NCI-H748 (cell line): ENCODE data around the gene AP2A1.
"Not testable (repeated sequence)": the region's sequence is repeated elsewhere in the genome, so short reads cannot be mapped to it uniquely, and the experiment has no call there.

Experiments
- DNase-seq: peaks from one replicate; lab custom pipeline; 2025; ENCODE audit not compliant: unreplicated experiment; lab: John Stamatoyannopoulos, UW

The AP2A1 gene

DNA sequence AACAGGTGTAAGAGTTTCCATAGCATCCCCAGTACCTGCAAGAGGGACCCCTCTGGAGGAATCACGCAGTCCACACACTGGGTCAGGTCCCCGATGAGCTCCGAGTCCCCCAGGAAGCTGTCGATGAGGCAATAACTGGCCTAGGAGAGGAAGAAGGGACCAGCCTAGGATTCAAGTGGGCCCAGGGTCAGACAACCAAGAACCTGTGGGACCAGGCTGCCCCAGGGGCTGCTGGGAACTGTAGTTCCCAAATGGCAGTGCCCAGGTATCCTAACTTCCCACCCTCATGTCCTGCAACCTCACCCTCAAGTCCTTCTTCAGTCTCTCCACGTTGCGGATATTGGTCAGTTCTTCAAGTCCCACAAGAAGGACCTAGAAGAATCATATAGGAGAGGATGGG is 44.5 kb downstream of the AP2A1 start:
- DNase-seq: no peak

DNA sequence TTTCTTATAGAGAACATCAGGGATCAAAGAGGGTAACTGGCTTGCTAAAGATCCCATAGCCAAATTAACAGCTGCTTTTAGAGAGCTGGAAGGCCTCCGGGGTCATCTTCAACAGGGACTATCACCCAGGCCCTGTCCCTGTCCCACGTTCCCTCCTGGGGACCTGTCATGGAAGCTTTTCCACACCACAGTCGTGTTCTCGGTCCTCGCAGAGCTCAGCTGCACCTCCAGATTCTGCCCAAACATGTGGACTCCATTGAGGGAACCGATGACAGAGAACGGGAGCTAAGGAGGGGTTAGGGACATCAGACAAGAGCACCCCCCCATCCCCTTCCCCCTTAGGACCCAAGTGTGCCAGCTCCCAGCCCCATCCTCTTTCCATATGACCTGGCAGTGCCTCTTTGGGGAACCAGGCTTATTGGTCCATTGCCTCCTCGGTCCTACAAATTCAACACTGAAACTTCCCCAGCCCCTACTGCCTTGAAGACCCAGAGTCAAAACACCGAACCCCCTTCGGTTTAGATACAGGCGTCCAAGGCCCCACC is 45.7 kb downstream of the AP2A1 start:
- no peak for DNase-seq

DNA sequence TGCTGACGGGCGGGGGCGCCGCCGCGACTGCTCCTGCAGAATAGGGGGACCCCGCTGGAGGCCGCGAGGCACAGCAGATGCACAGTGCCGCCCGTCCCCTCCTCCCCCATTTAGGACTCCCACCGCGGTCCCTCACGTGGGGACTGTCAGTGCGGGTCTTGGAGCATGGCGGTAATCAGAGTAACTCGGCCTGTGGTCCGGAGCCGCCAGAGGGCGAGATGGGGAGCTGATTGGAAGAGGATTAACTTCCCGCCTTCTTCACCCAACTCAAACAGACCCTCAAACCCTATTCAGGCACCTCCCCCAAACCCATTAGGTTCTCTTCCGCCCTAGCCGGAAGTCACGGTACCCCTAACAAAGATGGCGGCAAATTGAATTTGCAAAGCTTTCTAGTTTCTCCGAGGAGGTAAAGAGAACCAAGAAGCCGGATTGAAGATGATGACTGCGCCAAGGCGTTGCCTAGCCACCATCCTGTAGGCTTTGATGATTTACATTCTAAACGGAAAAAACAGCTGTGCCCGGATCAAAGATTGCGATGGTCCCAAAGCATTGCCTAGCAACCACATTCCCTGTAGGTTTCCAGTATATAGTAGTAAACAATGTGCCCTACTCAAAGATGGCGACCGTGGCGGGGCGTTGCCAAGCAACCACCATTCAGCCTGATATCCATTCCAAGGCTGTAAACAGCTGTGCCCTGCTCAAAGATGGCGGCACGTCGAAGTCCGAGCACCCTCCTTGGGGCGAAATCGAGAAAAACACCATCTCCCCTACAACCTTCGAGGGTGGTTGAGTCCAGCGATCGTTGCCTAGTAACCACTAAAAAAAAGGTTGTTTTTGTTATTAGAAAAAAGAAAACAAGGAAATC is 46.4 kb downstream of the AP2A1 start, which contains the start of gene FUZ:
Gene FUZ, minus strand, starts transcription at position 296 of the 865 bp plus-strand sequence. Its CDS starts 186 bp downstream, at position 110.
- peak; percentile 100 for DNase-seq

DNA sequence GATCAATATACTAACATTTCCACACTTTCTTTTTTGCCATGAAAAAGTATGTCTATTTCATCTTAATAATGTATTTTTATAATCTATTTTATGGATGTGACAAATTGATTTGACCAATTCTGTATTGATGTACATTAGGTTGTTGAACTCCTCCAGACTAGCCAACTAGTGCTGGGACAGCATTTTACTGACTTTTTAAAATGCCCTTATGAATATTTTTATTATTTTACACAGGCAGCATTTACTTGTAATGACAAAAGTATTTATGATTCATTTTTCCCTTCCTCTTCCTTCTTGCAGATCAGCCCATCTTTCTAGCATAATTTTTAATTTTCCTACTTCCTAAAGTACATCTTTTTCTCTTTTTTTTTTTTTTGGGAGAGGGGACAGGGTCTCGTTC is 47.2 kb downstream of the AP2A1 start:
- DNase-seq: no peak

DNA sequence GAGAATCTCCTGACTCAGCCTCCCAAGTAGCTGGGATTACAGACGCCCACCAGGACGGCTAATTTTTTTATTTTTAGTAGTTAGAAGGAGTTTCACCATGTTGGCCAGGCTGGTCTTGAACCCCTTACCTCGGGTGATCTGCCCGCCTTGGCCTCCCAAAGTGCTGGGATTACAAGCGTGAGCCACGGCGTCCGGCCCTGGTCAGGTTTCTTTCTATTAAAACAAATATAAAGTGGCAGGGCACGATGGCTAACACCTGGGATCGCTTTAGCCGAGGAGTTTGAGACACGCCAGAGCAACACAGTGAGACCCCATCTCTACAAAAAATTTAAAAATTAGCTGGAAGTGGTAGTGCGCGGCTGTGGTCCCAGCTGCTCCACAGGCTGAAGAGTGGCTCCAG is 49.8 kb downstream of the AP2A1 start:
- peak; percentile 31 for DNase-seq

DNA sequence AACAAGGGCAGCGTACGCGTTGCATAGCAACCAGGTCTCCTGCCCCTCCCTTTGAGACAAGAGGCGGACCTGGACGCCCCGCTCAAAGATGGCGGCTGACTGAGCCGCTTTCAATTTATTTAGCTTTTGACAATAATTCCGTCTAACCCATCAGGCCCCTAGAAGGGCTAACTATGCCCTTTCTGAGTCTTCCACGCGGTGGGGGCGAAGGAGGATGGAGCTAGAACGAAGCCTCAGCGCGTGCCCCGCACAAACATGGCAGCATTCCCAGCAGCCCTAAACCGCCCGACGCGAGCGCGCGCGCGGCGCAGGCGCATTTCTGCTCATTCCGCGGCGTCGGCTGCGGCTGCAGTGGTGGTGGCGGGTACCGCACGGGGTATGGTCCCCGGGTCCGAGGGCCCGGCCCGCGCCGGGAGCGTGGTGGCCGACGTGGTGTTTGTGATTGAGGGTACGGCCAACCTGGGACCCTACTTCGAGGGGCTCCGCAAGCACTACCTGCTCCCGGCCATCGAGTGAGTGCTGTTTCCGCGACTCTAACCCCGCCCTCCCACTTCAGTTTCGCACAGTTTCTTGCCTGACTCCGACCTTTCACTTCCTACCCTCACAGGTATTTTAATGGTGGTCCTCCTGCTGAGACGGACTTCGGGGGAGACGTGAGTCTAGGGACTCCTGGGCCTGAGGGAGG is 51.3 kb downstream of the AP2A1 start, which contains the start of gene MED25:
Gene MED25, plus strand, starts transcription at position 326 of the 685 bp plus-strand sequence. Its CDS starts 53 bp downstream, at position 379.
- DNase-seq: peak; percentile 93

DNA sequence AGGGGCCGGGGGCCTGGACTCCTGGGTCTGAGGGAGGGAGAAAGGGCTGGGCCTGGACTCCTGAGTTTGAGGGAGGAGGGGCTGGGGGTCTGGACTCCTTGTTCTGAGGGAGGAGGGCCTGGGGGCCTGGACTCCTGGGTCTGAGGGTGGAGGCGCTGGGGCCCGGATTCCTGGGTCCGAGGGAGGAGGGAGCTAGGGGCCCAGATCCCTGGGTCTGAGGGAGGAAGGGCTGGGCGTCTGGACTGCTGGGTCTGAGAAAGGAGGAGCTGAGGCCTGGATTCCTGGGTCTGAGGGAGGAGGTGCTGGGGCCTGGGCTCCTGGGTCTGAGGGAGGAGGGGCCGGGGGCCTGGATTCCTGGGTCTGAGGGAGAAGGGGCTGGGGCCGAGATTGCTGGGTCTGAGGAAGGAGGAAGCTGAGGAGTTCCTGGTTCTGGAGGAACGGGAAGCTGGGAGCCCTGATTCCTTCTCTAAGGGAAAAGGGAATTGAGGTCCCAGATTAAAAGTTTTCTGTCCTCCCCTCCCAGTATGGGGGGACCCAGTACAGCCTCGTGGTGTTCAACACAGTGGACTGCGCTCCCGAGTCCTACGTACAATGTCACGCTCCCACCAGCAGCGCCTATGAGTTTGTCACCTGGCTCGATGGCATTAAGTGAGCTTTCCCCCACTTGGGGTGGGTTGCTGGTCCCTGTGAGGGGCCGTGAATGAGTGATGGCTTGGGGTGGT is 52.0 kb downstream of the AP2A1 start:
- no peak for DNase-seq

DNA sequence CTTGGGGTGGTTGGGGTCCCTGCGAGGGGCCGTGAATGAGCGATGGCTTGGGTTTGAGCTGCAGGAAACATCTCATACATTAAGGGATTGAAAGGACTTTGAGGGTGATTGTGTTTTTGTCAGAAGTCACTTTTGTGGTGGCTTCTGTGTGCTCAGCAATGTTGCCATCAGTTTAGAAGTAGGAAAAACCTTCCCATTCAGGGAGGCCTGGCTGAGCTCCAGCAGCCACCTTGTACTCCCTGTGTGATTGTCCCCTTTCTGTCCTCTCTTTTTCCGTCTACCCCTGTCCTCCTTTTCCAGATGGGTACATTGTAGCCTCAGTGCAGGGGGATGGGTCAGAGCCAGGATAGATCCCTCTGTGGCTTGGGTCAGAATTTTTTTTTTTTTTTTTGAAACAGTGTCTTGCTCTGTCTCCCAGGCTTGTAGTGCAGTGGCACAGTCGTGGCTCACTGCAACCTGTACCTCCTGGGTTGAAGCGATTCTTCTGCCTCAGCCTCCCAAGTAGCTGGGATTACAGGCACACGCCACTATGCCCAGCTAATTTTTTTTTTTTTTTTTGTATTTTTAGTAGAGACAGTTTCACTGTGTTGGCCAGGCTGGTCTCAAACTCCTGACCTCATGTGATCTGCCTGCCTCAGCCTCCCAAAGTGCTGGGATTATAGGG is 52.8 kb downstream of the AP2A1 start:
- DNase-seq: not testable (repeated sequence)

DNA sequence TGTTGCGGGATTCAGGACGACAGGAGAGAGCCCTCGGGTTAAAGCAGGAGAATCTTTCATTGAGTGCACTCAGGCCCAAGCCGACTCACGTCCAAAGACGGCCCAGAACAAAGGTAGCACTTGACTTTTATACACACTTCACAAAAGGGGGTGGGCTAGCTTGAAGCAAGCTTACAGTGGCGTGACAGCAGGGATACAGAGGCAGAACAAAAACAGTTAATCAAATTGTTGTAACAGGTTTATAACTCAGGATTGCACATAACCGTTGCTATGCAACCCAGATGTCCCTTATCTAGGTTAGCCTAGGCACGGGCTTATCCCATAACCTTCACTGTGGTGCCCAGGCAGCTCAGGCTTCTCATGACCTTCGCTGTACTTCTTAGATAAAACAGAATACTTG is 53.3 kb downstream of the AP2A1 start:
- DNase-seq: no peak

DNA sequence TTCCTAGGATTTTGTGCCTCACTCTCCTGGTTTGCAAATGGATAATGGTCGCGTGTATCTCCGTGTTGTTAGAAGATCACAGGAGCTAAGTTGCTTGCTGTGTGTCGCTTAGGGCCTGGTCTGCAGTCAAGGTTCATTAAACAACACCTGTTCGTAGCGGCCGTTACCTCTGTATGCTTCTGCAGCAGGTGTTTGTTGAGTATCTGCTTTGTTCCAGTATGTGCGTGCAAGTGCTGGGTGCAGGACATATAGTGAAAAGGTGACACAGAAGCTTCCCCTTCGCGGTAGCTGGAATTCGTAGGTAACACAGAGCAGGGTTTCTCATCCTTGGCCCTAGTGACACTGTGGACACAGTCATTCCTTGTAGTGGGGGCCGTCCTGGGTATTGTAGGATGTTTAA is 56.7 kb downstream of the AP2A1 start:
- DNase-seq: peak; percentile 56

DNA sequence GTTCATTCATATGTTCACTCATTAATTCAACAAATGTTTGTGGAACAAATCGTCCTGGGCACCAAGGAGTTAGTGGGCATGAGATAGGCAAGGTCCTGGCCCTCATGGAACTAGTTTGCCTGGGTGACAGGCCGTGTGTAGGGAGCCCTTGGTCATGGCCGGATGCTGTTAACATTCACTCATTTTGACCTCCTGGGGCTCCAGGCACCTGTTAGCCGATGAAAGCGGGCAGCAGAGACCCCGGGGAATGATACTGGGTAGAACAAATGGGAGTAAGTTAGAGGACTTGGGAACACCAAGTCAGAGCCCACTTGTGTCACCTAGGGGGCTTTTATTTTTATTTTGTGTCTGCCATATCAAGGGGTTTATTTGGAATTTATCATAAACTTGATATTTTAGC is 57.9 kb downstream of the AP2A1 start:
- no peak for DNase-seq

DNA sequence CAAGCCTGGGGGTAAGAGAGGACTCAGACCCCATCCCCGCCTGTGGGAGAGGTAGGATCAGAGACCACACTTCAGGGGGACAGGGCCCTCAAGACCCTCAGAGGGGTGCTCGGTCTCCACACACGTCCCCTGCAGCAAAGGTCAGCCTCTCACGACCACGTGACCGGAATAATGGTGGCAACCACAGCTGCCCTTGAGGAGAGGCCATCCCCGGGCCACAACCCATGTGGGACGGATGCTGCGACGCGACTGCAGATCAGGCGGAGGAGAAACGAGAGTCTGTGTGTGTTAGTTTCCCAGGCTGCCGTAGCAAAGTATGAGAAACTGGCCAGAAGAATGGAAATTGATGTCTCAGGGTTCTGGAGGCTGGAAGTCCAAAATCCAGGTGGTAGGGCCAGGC is 60.2 kb downstream of the AP2A1 start:
- DNase-seq: no peak

DNA sequence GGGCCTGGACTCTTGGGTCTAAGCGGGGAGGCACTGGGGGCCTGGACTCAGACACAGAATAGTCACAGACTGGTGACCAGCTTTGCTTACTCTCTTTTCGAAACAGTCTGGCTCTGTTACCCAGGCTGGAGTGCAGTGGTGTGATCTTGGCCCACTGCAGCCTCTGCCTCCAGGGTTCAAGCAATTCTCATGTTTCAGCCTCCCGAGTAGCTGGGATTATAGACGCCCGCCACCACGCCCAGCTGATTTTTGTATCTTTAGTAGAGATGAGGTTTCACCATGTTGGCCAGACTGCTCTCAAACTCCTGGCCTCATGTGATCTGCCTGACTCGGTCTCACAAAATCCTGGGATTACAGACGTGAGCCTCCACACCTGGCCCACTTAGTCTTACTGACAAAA is 62.4 kb downstream of the AP2A1 start:
- DNase-seq: no peak

DNA sequence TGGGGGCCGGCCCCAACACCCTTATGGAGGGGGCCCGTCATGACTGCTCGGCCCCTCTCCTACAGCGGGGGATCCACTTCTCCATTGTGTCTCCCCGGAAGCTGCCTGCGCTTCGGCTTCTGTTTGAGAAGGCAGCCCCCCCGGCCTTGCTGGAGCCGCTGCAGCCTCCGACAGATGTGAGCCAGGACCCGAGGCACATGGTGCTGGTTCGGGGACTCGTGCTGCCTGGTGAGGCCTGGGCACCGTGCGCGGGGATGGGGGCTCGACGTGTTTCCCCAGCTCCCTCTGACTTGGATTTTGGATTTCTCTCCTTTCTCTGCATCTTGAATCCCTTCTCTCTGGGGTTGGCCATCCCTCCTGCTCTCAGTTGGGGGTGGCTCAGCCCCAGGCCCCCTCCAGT is 62.9 kb downstream of the AP2A1 start:
- DNase-seq: no peak

DNA sequence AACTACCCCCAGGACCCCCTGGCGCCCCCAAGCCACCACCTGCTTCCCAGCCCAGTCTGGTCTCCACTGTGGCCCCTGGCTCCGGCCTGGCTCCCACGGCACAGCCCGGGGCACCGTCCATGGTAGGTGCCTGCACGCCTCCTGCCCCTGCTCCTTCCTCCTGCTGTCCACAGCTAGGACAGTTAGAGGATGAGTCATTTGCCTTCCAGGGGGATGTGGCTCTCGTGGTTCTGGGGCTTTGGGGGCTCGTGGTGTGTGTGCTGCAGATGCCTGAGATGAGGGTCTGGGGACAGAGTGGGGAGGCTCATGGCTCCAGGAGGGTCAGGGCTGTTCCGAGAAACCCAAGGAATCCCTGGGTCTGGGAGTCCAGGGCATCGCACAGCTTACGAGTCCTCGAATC is 64.0 kb downstream of the AP2A1 start:
- DNase-seq: no peak

DNA sequence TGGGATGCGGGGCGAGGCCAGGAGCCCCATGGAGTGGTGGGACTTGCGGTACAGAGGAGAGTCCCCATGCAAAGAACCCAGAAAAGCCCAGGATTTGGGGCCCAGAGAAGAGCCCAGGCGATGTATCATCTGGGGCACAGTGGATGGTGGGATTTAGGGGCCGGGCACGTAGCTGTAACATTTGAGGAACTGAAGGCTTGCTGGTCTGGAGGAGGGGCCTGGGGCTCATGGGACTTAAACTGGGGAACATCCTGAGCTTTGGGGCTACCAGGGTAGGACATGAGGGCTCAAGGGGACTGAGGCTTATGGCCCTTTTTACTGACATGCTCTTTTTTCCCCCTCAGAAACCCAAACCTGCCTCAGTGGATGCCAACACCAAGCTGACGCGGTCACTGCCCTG is 64.8 kb downstream of the AP2A1 start:
- no peak for DNase-seq

DNA sequence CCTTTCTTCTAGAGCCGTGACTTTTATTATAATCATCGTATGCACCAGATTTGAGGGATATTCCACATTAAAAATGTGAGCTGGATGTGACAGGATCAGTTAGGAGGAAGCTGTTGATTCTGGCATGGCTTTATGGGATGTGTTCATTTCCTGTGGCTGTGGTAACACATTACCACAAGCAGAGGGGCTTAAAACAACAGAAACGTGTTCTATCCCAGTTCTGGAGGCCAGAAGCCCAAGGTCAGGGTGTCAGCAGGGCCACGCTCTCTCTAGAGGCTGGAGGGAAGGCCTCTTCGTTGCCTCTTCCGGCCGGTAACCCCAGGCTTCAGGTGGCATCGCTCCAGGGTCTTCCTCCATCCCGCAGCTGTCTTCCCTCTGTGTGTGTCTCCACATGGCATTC is 65.8 kb downstream of the AP2A1 start:
- no peak for DNase-seq

DNA sequence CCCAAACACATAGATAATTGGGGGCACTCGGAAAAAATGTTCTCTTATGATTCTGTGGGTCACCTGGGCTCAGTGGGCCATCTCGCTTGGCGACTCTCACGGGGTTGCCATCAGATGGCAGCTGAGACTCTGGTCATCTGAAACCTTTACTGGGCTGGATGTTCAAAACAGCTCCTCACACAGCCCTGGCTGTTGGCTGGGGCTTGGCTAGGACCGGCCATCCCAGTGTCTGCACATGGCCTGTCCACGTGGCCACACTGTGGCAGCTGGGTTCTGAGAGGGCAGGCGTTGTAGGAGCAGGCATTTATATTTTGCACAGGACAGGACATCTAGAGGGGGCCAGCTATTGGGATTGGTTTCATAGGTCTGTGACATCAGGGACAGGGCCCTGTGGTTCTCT is 66.8 kb downstream of the AP2A1 start:
- DNase-seq: no peak

DNA sequence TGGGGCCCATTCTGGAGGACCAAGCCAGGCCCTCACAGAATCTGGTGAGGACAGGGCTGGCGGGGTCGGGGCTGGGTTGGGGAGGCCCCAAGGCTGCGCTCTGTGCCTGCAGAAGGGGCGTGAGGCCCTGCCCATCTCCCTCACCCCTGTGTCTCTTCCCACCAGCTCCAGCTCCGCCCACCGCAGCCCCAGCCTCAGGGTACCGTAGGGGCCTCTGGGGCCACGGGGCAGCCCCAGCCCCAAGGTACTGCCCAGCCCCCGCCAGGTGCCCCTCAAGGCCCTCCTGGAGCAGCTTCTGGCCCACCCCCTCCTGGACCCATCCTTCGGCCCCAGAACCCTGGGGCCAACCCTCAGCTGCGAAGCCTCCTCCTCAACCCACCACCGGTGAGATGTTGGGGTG is 68.8 kb downstream of the AP2A1 start:
- no peak for DNase-seq

DNA sequence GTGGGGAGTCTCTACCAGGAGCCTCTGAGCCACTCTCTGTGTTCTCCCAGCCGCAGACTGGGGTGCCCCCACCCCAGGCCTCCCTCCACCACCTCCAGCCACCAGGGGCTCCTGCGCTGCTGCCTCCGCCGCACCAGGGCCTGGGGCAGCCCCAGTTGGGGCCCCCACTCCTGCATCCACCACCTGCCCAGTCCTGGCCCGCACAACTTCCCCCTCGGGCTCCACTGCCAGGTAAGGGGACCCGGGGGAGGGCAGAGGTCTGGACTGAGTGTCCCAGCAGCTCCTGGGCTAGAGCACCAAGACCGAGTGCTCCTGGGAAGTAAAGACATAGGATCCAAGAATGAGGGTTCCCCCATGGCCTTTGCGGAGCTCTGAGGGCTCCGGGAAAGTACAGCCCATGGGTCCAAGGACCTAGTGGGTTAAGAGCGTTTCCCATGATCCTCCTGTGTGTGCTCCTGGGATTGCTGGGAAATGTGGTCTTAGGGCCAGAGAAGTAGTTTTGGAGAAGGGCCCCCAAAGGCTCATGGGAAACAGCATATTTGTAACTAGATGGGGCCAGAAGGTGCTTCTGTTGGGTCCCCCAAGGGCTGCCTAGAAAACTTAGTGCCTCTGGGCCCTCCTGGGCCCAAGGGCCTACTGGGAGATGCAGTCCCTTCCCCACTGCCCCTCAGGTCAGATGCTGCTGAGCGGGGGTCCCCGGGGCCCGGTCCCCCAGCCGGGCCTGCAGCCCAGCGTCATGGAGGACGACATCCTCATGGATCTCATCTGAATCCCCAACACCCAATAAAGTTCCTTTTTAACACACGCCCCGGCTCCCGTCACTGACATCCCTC is 69.6 kb downstream of the AP2A1 start:
- DNase-seq: no peak
